Liver (tissue), 9 donors: ENCODE data around the gene CD300LB. TPM values are rescaled to one million over a fixed set of nuclear protein-coding genes. Genes with fewer than 3 reads are reported as not detected.

Source experiments
- DNase-seq: peaks from one replicate; pipeline ENCODE4 v3.0.0-alpha.2; 2017; ENCODE audit warnings: low spot score
- H3K27ac ChIP-seq, 2 donors: one replicate each; pipeline ENCODE4 v1.7.0; 2013; ENCODE audit warnings: inconsistent platforms in 2 of 2, low read length in 2 of 2, control low read depth in 1 of 2, low read depth in 1 of 2, mild to moderate bottlenecking in 1 of 2
- H3K27me3 ChIP-seq, 4 donors: one replicate each; pipeline versions ENCODE4 v1.6.1 to v1.7.0; 2013; ENCODE audit warnings: low read length in 3 of 4, inconsistent platforms in 1 of 4, mild to moderate bottlenecking in 1 of 4, moderate library complexity in 1 of 4; ENCODE audit not compliant: control insufficient read depth in 4 of 4, insufficient read depth in 4 of 4
- H3K36me3 ChIP-seq, 4 donors: one replicate each; pipeline versions ENCODE4 v1.6.1 to v1.7.0; 2013; ENCODE audit warnings: low read length in 3 of 4, mild to moderate bottlenecking in 3 of 4, low read depth in 1 of 4, moderate library complexity in 1 of 4; ENCODE audit not compliant: control insufficient read depth in 4 of 4, insufficient read depth in 3 of 4
- H3K4me1 ChIP-seq, 4 donors: one replicate each; pipeline versions ENCODE4 v1.6.1 to v1.7.0; 2013; ENCODE audit warnings: low read length in 3 of 4, mild to moderate bottlenecking in 3 of 4, moderate library complexity in 1 of 4; ENCODE audit not compliant: control insufficient read depth in 4 of 4, insufficient read depth in 4 of 4
- H3K4me3 ChIP-seq, 3 donors: one replicate each; pipeline versions ENCODE4 v1.6.1 to v1.7.0; 2013; ENCODE audit warnings: low read length in 3 of 3, control low read depth in 1 of 3, low read depth in 1 of 3, mild to moderate bottlenecking in 1 of 3
- H3K9ac ChIP-seq, 2 donors: one replicate each; pipeline ENCODE4 v1.7.0; 2013; ENCODE audit warnings: low read length in 2 of 2, mild to moderate bottlenecking in 2 of 2, moderate library complexity in 2 of 2, control low read depth in 1 of 2, low read depth in 1 of 2
- H3K9me3 ChIP-seq, 4 donors: one replicate each; pipeline versions ENCODE4 v1.6.1 to v1.7.0; 2013; ENCODE audit warnings: low read length in 3 of 4; ENCODE audit not compliant: control insufficient read depth in 4 of 4
- ATF3 ChIP-seq: IDR thresholded peaks from 2 replicates; pipeline ENCODE4 v1.6.1; 2016; ENCODE audit warnings: antibody characterized with exemption
- EGR1 ChIP-seq, 2 donors: IDR thresholded peaks; 2 replicates each; pipeline ENCODE4 v1.6.1; 2016 to 2018; ENCODE audit warnings: antibody characterized with exemption in 2 of 2, low read depth in 2 of 2
- FOXA1 ChIP-seq: IDR thresholded peaks from 2 replicates; pipeline ENCODE4 v1.6.1; 2016; ENCODE audit warnings: antibody characterized with exemption
- GABPA ChIP-seq, 2 donors: IDR thresholded peaks in 1 of 2; conservative IDR thresholded peaks in 1 of 2; 2 replicates each; pipeline ENCODE4 v1.6.1; 2016; ENCODE audit warnings: antibody characterized with exemption in 2 of 2, mild to moderate bottlenecking in 1 of 2, moderate library complexity in 1 of 2
- HNF4A ChIP-seq, 2 donors: conservative IDR thresholded peaks; 2 replicates each; pipeline ENCODE4 v1.6.1; 2016; ENCODE audit warnings: antibody characterized with exemption in 2 of 2, mild to moderate bottlenecking in 2 of 2
- HNF4G ChIP-seq: IDR thresholded peaks from 2 replicates; pipeline ENCODE4 v1.6.1; 2016; ENCODE audit warnings: antibody characterized with exemption
- JUND ChIP-seq, 2 donors: IDR thresholded peaks; 2 replicates each; pipeline ENCODE4 v1.6.1; 2016; ENCODE audit warnings: antibody characterized with exemption in 2 of 2
- MAX ChIP-seq: IDR thresholded peaks from 2 replicates; pipeline ENCODE4 v1.6.1; 2016; ENCODE audit warnings: antibody characterized with exemption
- NR2F2 ChIP-seq: IDR thresholded peaks from 2 replicates; pipeline ENCODE4 v1.6.1; 2016; ENCODE audit warnings: antibody characterized with exemption
- RAD21 ChIP-seq, 2 donors: IDR thresholded peaks; 2 replicates each; pipeline ENCODE4 v1.6.1; 2016; ENCODE audit warnings: antibody characterized with exemption in 2 of 2, mild to moderate bottlenecking in 2 of 2
- RXRA ChIP-seq, 2 donors: IDR thresholded peaks; 2 replicates each; pipeline ENCODE4 v1.6.1; 2017 to 2018; ENCODE audit warnings: antibody characterized with exemption in 2 of 2, mild to moderate bottlenecking in 1 of 2
- SP1 ChIP-seq: IDR thresholded peaks from 2 replicates; pipeline ENCODE4 v1.6.1; 2018; ENCODE audit warnings: antibody characterized with exemption, mild to moderate bottlenecking
- TAF1 ChIP-seq: conservative IDR thresholded peaks from 2 replicates; pipeline ENCODE4 v1.6.1; 2016; ENCODE audit warnings: antibody characterized with exemption, mild to moderate bottlenecking
- WGBS: extraction: QIAGEN DNeasy Blood & Tissue Kit; methylation state at CpG from one replicate; pipeline ENCODE4 v1.1.7; 2013; 5-methylcytosine and 5-hydroxymethylcytosine counted together
- polyA plus RNA-seq, 2 donors: library from polyadenylated mRNA; stranded (reverse) in 1 of 2; unstranded in 1 of 2; fragments of 200-250 nt in 1 of 2; fragments of >200 nt in 1 of 2; fragmentation: Nextera tagmentation in 1 of 2; extraction: Ambion mirVana in 1 of 2; gene quantifications; one replicate each; pipeline versions ENCODE4 v1.2.1 to v1.2.3, GENCODE V29; 2013 to 2015
- total RNA-seq, 2 donors: library from RNA; depleted of rRNA; stranded (reverse); fragments of >200 nt; gene quantifications; one replicate each; pipeline ENCODE4 v1.2.3, GENCODE V29; 2014
- TF ChIP-seq, protein P1 (sequence below): fragments of 150-350 bp; IDR thresholded peaks from 2 replicates; pipeline ENCODE4 v1.5.1; 2017; ENCODE audit warnings: improper control_type of control experiment, low read depth, low read length; ENCODE audit not compliant: missing input control
- TF ChIP-seq, protein P2 (sequence below): IDR thresholded peaks from 2 replicates; pipeline ENCODE4 v1.6.1; 2016; ENCODE audit warnings: antibody characterized with exemption
- donor health status: healthy.
- donor health status: healthy.
- donor health status: healthy.
- donor health status: healthy.
- donor health status: healthy.

CD300LB gene
- total and polyA plus RNA-seq, 4 donors: 0.08 to 0.33 (median 0.09) TPM; not detected in 1

GRCh38 chr17:74523308-74523707, 8.0 kb downstream of the CD300LB start:
- no peak overlapping the region for H3K27ac ChIP-seq
- H3K9ac ChIP-seq: no peak overlapping the region
- no peaks in the 10 kb centered on the region for H3K27me3 ChIP-seq
- DNase-seq: peak; percentile 19
- H3K36me3 ChIP-seq: no peaks in the 10 kb centered on the region
- H3K4me3 ChIP-seq: no peak overlapping the region
- 92% methylated on average over 3 of the region's 3 CpGs for WGBS
- H3K9me3 ChIP-seq: no peaks in the 10 kb centered on the region
- TF ChIP-seq NR2F2 (no peak), JUND (IDR thresholded peaks at IDR 0.05) (no peak), SP1 (no peak), RXRA (IDR thresholded peaks at IDR 0.05) (no peak), RAD21 (IDR thresholded peaks at IDR 0.05) (no peak), EGR1 (IDR thresholded peaks at IDR 0.05; ENCODE audit: low read depth in 2 of 2) (no peak), TAF1 (no peak), ATF3 (no peak), MAX (no peak)
- TF ChIP-seq, protein P1, sequence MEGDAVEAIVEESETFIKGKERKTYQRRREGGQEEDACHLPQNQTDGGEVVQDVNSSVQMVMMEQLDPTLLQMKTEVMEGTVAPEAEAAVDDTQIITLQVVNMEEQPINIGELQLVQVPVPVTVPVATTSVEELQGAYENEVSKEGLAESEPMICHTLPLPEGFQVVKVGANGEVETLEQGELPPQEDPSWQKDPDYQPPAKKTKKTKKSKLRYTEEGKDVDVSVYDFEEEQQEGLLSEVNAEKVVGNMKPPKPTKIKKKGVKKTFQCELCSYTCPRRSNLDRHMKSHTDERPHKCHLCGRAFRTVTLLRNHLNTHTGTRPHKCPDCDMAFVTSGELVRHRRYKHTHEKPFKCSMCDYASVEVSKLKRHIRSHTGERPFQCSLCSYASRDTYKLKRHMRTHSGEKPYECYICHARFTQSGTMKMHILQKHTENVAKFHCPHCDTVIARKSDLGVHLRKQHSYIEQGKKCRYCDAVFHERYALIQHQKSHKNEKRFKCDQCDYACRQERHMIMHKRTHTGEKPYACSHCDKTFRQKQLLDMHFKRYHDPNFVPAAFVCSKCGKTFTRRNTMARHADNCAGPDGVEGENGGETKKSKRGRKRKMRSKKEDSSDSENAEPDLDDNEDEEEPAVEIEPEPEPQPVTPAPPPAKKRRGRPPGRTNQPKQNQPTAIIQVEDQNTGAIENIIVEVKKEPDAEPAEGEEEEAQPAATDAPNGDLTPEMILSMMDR: no peak
- H3K4me1 ChIP-seq: no peaks in the 10 kb centered on the region

- TF ChIP-seq MAX (no peak), EGR1 (IDR thresholded peaks at IDR 0.05; ENCODE audit: low read depth in 2 of 2) (no peak), FOXA1 (no peak), ATF3 (no peak), GABPA (IDR thresholded peaks at IDR 0.05 in 1 of 2, conservative IDR thresholded peaks at IDR 0.05 in 1 of 2) (no peak), HNF4G (no peak), RXRA (IDR thresholded peaks at IDR 0.05) (no peak)
- no peaks in the 10 kb centered on the region for H3K36me3 ChIP-seq
- H3K9ac ChIP-seq: no peak overlapping the region
- H3K27ac ChIP-seq: peak overlapping the region in 1 of 2 donors; percentile 23
- H3K9me3 ChIP-seq: no peaks in the 10 kb centered on the region
- H3K4me3 ChIP-seq: no peak overlapping the region
- WGBS: 78% methylated on average over 10 of the region's 10 CpGs
- no peaks in the 10 kb centered on the region for H3K4me1 ChIP-seq
- no peak for DNase-seq
- no peaks in the 10 kb centered on the region for H3K27me3 ChIP-seq
Observed at GRCh38 chr17:74522381-74523105, 8.7 kb downstream of the CD300LB start.

DNA sequence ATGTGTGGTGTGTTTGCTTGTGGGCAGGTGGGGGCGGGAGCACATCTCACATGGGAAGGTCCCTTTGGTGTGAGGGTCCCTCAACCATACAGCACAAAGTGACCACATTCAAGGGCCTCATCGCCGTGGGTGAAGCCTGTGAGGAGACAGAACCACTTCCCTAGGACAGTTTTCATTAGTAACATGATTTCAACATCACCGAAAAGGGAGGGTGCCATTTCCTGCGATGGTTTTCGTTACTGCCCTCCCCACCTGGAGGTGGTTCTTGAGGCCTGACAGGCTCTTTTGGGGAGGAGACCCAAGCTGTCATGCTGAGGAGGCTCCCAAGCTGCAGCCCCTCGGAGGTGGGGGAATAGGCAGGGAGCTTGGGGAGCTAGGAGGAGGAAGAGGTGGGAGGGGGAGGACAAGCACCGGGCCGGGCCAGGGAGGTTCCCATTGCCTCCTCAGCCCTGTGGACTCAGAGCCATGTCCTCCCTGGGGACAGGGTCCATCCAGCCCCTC, 9.5 kb downstream of the CD300LB start:
- H3K9me3 ChIP-seq: no peaks in the 10 kb centered on the region
- H3K4me3 ChIP-seq: no peak overlapping the region
- H3K27ac ChIP-seq: peak overlapping the region; percentile 65 to 67
- 75% methylated on average over 9 of the region's 9 CpGs for WGBS
- H3K4me1 ChIP-seq: no peaks in the 10 kb centered on the region
- no peaks in the 10 kb centered on the region for H3K27me3 ChIP-seq
- DNase-seq: peak; percentile 23
- no peaks in the 10 kb centered on the region for H3K36me3 ChIP-seq
- no peak overlapping the region for H3K9ac ChIP-seq
- TF ChIP-seq SP1: no peak
- TF ChIP-seq RAD21 (IDR thresholded peaks at IDR 0.05): no peak
- TF ChIP-seq, protein P1: no peak
- TF ChIP-seq, protein P2, sequence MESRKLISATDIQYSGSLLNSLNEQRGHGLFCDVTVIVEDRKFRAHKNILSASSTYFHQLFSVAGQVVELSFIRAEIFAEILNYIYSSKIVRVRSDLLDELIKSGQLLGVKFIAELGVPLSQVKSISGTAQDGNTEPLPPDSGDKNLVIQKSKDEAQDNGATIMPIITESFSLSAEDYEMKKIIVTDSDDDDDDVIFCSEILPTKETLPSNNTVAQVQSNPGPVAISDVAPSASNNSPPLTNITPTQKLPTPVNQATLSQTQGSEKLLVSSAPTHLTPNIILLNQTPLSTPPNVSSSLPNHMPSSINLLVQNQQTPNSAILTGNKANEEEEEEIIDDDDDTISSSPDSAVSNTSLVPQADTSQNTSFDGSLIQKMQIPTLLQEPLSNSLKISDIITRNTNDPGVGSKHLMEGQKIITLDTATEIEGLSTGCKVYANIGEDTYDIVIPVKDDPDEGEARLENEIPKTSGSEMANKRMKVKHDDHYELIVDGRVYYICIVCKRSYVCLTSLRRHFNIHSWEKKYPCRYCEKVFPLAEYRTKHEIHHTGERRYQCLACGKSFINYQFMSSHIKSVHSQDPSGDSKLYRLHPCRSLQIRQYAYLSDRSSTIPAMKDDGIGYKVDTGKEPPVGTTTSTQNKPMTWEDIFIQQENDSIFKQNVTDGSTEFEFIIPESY: no peak
- TF ChIP-seq TAF1: no peak
- no peak for TF ChIP-seq NR2F2
- no peak for TF ChIP-seq JUND (IDR thresholded peaks at IDR 0.05)
- no peak for TF ChIP-seq GABPA (IDR thresholded peaks at IDR 0.05 in 1 of 2, conservative IDR thresholded peaks at IDR 0.05 in 1 of 2)
- no peak for TF ChIP-seq HNF4A (conservative IDR thresholded peaks at IDR 0.05)
